GM12878 (cell line): ENCODE data around the gene FOXK1. TPM values are rescaled to one million over a fixed set of nuclear protein-coding genes. Genes with fewer than 3 reads are reported as not detected.
A peak's percentile ranks its signal among the peaks of the same experiment; 100 is the strongest.

ENCODE experiments used
- BACH1 ChIP-seq: fragments of 450-650 bp; IDR thresholded peaks from 2 replicates; pipeline ENCODE4 v1.6.1; 2017; ENCODE audit warnings: mild to moderate bottlenecking, borderline replicate concordance
- BCL11A ChIP-seq: IDR thresholded peaks from 2 replicates; pipeline ENCODE4 v1.6.1; 2011; ENCODE audit warnings: low read depth, low read length
- CEBPB ChIP-seq, 2 experiments: fragments of 150-350 bp in 1 of 2; IDR thresholded peaks; 2 replicates each; pipeline ENCODE4 v1.6.1; 2012 to 2014; ENCODE audit warnings: low read depth in 2 of 2, low read length in 2 of 2, borderline replicate concordance in 1 of 2, inconsistent platforms in 1 of 2
- CHD2 ChIP-seq: IDR thresholded peaks from 2 replicates; pipeline ENCODE4 v1.6.1; 2011; ENCODE audit warnings: low read depth, low read length, improper control_type of control experiment, borderline replicate concordance
- CTCF ChIP-seq, 3 experiments: IDR thresholded peaks in 2 of 3; conservative IDR thresholded peaks in 1 of 3; 2 replicates each; pipeline ENCODE4 v1.5.1; 2011; ENCODE audit warnings: low read depth in 3 of 3, low read length in 3 of 3, mild to moderate bottlenecking in 3 of 3, control low read depth in 2 of 3, moderate library complexity in 2 of 3, inconsistent platforms in 1 of 3, mixed read lengths in 1 of 3; ENCODE audit not compliant: control insufficient read depth in 2 of 3, insufficient read depth in 1 of 3; ENCODE audit errors: extremely low read depth in 1 of 3
- EZH2 ChIP-seq: IDR thresholded peaks from 2 replicates; pipeline ENCODE4 v1.6.1; 2012; ENCODE audit warnings: low read depth, mild to moderate bottlenecking, control low read depth, inconsistent platforms, low read length, borderline replicate concordance; ENCODE audit not compliant: control insufficient read depth
- IKZF2 ChIP-seq, 2 experiments: fragments of 450-650 bp; IDR thresholded peaks; 2 replicates each; pipeline ENCODE4 v1.6.1; 2017; ENCODE audit warnings: mild to moderate bottlenecking in 2 of 2, moderate library complexity in 2 of 2
- JUND ChIP-seq: IDR thresholded peaks from 2 replicates; pipeline ENCODE4 v1.6.1; 2012; ENCODE audit warnings: low read depth, mild to moderate bottlenecking, low read length, improper control_type of control experiment, moderate library complexity
- KAT2A ChIP-seq: conservative IDR thresholded peaks from 2 replicates; pipeline ENCODE4 v1.6.1; 2011; ENCODE audit warnings: low read depth, low read length; ENCODE audit not compliant: control insufficient read depth
- MYB ChIP-seq: fragments of 150-350 bp; IDR thresholded peaks from 2 replicates; pipeline ENCODE4 v1.6.1; 2014; ENCODE audit warnings: mild to moderate bottlenecking, low read depth, low read length, borderline replicate concordance
- NFYB ChIP-seq: IDR thresholded peaks from 2 replicates; pipeline ENCODE4 v1.6.1; 2011; ENCODE audit warnings: low read depth, mild to moderate bottlenecking, low read length, improper control_type of control experiment, moderate library complexity; ENCODE audit not compliant: insufficient read depth
- PBX3 ChIP-seq: IDR thresholded peaks from 2 replicates; pipeline ENCODE4 v1.6.1; 2011; ENCODE audit warnings: mild to moderate bottlenecking, low read depth, low read length, moderate library complexity; ENCODE audit not compliant: insufficient replicate concordance
- PML ChIP-seq: IDR thresholded peaks from 2 replicates; pipeline ENCODE4 v1.6.1; 2012; ENCODE audit warnings: low read length, inconsistent platforms
- POLR2AphosphoS2 ChIP-seq: IDR thresholded peaks from 2 replicates; pipeline ENCODE4 v1.6.1; 2011; ENCODE audit warnings: low read depth, mild to moderate bottlenecking, low read length, improper control_type of control experiment, moderate library complexity
- POLR2AphosphoS5 ChIP-seq: IDR thresholded peaks from 2 replicates; pipeline ENCODE4 v1.6.1; 2011; ENCODE audit warnings: mild to moderate bottlenecking, low read length, inconsistent platforms
- RELB ChIP-seq: fragments of 450-650 bp; IDR thresholded peaks from 2 replicates; pipeline ENCODE4 v1.6.1; 2017; ENCODE audit warnings: low read depth, mild to moderate bottlenecking, moderate library complexity
- RUNX3 ChIP-seq: IDR thresholded peaks from 2 replicates; pipeline ENCODE4 v1.6.1; 2012; ENCODE audit warnings: low read length, inconsistent platforms
- SREBF1 ChIP-seq: IDR thresholded peaks from 2 replicates; pipeline ENCODE4 v1.6.1; 2012; ENCODE audit warnings: mild to moderate bottlenecking, low read length
- ZNF217 ChIP-seq: fragments of 450-650 bp; IDR thresholded peaks from 2 replicates; pipeline ENCODE4 v1.6.1; 2017; ENCODE audit warnings: antibody characterized with exemption, mild to moderate bottlenecking
- ZNF592 ChIP-seq: fragments of 450-650 bp; IDR thresholded peaks from 2 replicates; pipeline ENCODE4 v1.6.1; 2017; ENCODE audit warnings: mild to moderate bottlenecking, moderate library complexity
- polyA plus RNA-seq, 11 experiments: library from polyadenylated mRNA; depleted of rRNA in 4 of 11; unstranded in 6 of 11; stranded (reverse) in 5 of 11; fragments of >200 nt; fragmentation: Nextera tagmentation in 4 of 11; fragmentation: Illumina TruSeq in 1 of 11; extraction: Ambion mirVana in 4 of 11; extraction: Trizol in 1 of 11; gene quantifications; 1 replicate in 1 of 11; 2 replicates in 10 of 11; pipeline versions ENCODE4 v1.2.1 to v1.2.3, GENCODE V29; 2011 to 2016; ENCODE audit warnings: inconsistent platforms in 2 of 11, missing spikeins in 2 of 11, low read depth in 1 of 11
- total RNA-seq, 4 experiments: library from RNA; depleted of rRNA in 3 of 4; stranded (reverse); fragments of >200 nt in 3 of 4; fragmentation: Illumina TruSeq in 1 of 4; extraction: Trizol in 1 of 4; gene quantifications; 2 replicates each; pipeline versions ENCODE4 v1.2.1 to v1.2.3, GENCODE V29; 2013 to 2021

The FOXK1 gene
- total and polyA plus RNA-seq, 10 of the 15 experiments (the other 5 are each of a cell fraction or from before 2014, with no cell fraction given) = 0.24 to 31.8 (median 4.5) TPM

- no peak for TF ChIP-seq RELB
- TF ChIP-seq PBX3 = no peak
- 0 out of 2 replicates have a peak, but pooled peaks have one; percentile 36 for TF ChIP-seq CHD2
- TF ChIP-seq POLR2AphosphoS2 = no peak
- TF ChIP-seq PML = 0 out of 2 replicates have a peak, but pooled peaks have one; percentile 43
- TF ChIP-seq BACH1 = no peak
- no peak for TF ChIP-seq KAT2A
- TF ChIP-seq ZNF217 = no peak
- no peak for TF ChIP-seq ZNF592
- TF ChIP-seq CTCF (IDR thresholded peaks at IDR 0.05 in 2 of 3, conservative IDR thresholded peaks at IDR 0.05 in 1 of 3; ENCODE audit: control insufficient read depth in 2 of 3, extremely low read depth in 1 of 3, insufficient read depth in 1 of 3, low read depth in 3 of 3, low read length in 3 of 3) = no peak
- no peak for TF ChIP-seq BCL11A
- TF ChIP-seq POLR2AphosphoS5 = peak; percentile 49; the same call in 1 of the 2 replicates
- peak; percentile 81 for TF ChIP-seq RUNX3
- no peak for TF ChIP-seq EZH2
- TF ChIP-seq IKZF2 (IDR thresholded peaks at IDR 0.05) = no peak; a peak in 2 of 4 replicates
- no peak for TF ChIP-seq CEBPB (IDR thresholded peaks at IDR 0.05; ENCODE audit: borderline replicate concordance in 1 of 2, low read depth in 2 of 2, low read length in 2 of 2)
- TF ChIP-seq JUND = no peak
- TF ChIP-seq NFYB = no peak
- TF ChIP-seq MYB = no peak
- TF ChIP-seq SREBF1 = 0 out of 2 replicates have a peak, but pooled peaks have one; percentile 41
Measured at GRCh38 chr7:4744391-4745264, 62.5 kb downstream of the FOXK1 start (continued).
